ENCODE measurements around the gene SURF6. TPM values are rescaled to one million over a fixed set of nuclear protein-coding genes. Genes with fewer than 3 reads are reported as not detected.

SURF6 gene
- total RNA-seq, 1 experiment from 2014 or later: 16.1 TPM

DNA sequence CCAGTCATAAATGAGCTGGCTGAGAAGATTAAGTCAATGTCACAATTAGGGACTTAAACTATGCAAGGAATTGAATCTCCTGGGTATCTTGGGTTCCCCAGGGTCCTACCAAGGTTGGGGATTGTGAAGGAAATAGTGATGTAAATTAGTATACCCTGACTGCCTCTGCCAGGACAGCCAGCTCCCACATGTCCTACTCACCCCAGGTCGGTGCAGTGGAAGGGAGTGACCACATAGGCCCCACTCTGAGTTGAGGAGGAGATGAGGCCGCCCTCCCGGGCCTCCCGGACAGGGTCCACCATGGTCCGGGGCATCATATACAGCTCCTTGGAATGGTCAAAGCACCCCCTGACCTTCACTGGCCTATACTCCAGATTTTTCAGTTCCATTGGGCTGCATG lies 17.6 kb upstream of the SURF6 start:
- H3K36me3 ChIP-seq (ENCODE audit: control insufficient read depth, insufficient read depth, low read length): peaks cover 24% of the 10 kb centered on the region
- no peaks in the 10 kb centered on the region for H3K9me3 ChIP-seq (ENCODE audit: control insufficient read depth, insufficient read depth, low read depth, low read length)
- intact Hi-C loops (cut with micrococcal nuclease; ENCODE audit: unreplicated experiment) (loop anchor here (10.0 kb wide), 1 partner anchor 131 kb away; no protein-coding TSS in a partner anchor), in situ Hi-C loops (cut with HindIII; ENCODE audit: low pct_unique_long_range_greater_than_20kb, low sequenced_read_pairs) (no loop called here)
- H3K27ac ChIP-seq (ENCODE audit: low read length): no peak overlapping the region
- ChIA-PET POLR2A (no interaction called here), CTCF (no interaction called here)
- BruUV-seq (replicated peaks): no TSS peak
- peaks cover 24% of the 10 kb centered on the region for H3K4me1 ChIP-seq (ENCODE audit: control insufficient read depth, insufficient read depth, low read length)
- TF ChIP-seq, protein P1, sequence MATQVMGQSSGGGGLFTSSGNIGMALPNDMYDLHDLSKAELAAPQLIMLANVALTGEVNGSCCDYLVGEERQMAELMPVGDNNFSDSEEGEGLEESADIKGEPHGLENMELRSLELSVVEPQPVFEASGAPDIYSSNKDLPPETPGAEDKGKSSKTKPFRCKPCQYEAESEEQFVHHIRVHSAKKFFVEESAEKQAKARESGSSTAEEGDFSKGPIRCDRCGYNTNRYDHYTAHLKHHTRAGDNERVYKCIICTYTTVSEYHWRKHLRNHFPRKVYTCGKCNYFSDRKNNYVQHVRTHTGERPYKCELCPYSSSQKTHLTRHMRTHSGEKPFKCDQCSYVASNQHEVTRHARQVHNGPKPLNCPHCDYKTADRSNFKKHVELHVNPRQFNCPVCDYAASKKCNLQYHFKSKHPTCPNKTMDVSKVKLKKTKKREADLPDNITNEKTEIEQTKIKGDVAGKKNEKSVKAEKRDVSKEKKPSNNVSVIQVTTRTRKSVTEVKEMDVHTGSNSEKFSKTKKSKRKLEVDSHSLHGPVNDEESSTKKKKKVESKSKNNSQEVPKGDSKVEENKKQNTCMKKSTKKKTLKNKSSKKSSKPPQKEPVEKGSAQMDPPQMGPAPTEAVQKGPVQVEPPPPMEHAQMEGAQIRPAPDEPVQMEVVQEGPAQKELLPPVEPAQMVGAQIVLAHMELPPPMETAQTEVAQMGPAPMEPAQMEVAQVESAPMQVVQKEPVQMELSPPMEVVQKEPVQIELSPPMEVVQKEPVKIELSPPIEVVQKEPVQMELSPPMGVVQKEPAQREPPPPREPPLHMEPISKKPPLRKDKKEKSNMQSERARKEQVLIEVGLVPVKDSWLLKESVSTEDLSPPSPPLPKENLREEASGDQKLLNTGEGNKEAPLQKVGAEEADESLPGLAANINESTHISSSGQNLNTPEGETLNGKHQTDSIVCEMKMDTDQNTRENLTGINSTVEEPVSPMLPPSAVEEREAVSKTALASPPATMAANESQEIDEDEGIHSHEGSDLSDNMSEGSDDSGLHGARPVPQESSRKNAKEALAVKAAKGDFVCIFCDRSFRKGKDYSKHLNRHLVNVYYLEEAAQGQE (IDR thresholded peaks at IDR 0.05; ENCODE audit: insufficient read depth in 1 of 2, low read depth in 2 of 2, low read length in 1 of 2): no peak
- TF ChIP-seq POLR2AphosphoS5 (IDR thresholded peaks at IDR 0.05; ENCODE audit: low read depth, low read length): no peak; the same call in 1 of the 2 replicates
- TF ChIP-seq, protein P2, sequence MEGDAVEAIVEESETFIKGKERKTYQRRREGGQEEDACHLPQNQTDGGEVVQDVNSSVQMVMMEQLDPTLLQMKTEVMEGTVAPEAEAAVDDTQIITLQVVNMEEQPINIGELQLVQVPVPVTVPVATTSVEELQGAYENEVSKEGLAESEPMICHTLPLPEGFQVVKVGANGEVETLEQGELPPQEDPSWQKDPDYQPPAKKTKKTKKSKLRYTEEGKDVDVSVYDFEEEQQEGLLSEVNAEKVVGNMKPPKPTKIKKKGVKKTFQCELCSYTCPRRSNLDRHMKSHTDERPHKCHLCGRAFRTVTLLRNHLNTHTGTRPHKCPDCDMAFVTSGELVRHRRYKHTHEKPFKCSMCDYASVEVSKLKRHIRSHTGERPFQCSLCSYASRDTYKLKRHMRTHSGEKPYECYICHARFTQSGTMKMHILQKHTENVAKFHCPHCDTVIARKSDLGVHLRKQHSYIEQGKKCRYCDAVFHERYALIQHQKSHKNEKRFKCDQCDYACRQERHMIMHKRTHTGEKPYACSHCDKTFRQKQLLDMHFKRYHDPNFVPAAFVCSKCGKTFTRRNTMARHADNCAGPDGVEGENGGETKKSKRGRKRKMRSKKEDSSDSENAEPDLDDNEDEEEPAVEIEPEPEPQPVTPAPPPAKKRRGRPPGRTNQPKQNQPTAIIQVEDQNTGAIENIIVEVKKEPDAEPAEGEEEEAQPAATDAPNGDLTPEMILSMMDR (IDR thresholded peaks at IDR 0.05): no peak
- no peak for TF ChIP-seq TCF7L2 (IDR thresholded peaks at IDR 0.05; ENCODE audit: low read depth, low read length)
- no peaks in the 10 kb centered on the region for H3K27me3 ChIP-seq (ENCODE audit: control insufficient read depth, insufficient read depth, low read length)
- no peak for ATAC-seq
- no peak for DNase-seq (ENCODE audit: low read depth, low spot score)
- H3K4me3 ChIP-seq (ENCODE audit: low read depth in 2 of 2, low read length in 2 of 2): no peak overlapping the region

DNA sequence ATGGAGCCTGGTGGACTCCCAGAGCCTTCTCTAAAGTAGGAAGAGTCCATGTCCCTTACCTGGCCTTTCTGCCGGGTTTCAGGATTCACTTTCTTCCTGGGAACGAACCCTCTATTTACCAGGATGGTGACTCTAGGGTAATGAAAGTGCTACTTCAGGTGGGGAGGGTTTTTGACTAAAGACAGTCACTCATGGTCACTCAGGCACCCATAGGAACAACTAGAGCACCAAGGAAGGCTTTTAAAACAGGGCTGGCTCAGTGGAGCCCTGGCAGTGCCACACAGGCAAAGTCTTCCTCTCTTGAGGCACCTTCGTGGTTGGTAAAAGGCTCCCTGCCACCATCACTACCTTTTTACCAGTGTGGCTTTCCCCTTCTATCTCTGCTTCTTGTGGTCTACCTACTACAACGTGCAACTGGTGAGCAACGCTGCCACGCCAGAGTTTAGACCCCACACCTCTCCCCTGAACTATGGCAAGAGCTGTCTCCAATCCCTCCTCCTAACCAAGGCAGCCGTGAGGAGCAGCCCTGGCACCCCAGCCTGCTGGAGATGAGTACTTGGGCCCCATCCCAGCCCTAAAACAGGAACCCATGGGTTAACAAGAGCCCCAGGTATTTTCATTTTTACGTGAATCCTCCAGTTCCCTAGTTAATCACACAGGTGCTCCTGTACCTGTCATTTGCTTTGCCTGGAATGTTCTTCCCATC lies 16.8 kb upstream of the SURF6 start:
- Histone ChIP-seq H3K4me3 (ENCODE audit: low read depth in 2 of 2, low read length in 2 of 2) (no peak overlapping the region), H3K27ac (ENCODE audit: low read length) (no peak overlapping the region; the same call in 1 of the 2 replicates), H3K27me3 (ENCODE audit: control insufficient read depth, insufficient read depth, low read length) (no peaks in the 10 kb centered on the region), H3K36me3 (ENCODE audit: control insufficient read depth, insufficient read depth, low read length) (peaks cover 28% of the 10 kb centered on the region), H3K9me3 (ENCODE audit: control insufficient read depth, insufficient read depth, low read depth, low read length) (no peaks in the 10 kb centered on the region), H3K4me1 (ENCODE audit: control insufficient read depth, insufficient read depth, low read length) (peaks cover 22% of the 10 kb centered on the region)
- TF ChIP-seq, protein P2 (IDR thresholded peaks at IDR 0.05): no peak
- no peak; the same call in none of the 2 replicates for TF ChIP-seq POLR2AphosphoS5 (IDR thresholded peaks at IDR 0.05; ENCODE audit: low read depth, low read length)
- no peak for TF ChIP-seq SIN3A (IDR thresholded peaks at IDR 0.05; ENCODE audit: borderline replicate concordance, insufficient read depth, low read depth, low read length)
- TF ChIP-seq TCF7L2 (IDR thresholded peaks at IDR 0.05; ENCODE audit: low read depth, low read length): no peak
- TF ChIP-seq, protein P1 (IDR thresholded peaks at IDR 0.05; ENCODE audit: insufficient read depth in 1 of 2, low read depth in 2 of 2, low read length in 1 of 2): no peak
- DNase-seq (ENCODE audit: low read depth, low spot score): no peak
- in situ Hi-C loops (cut with HindIII; ENCODE audit: low pct_unique_long_range_greater_than_20kb, low sequenced_read_pairs) (no loop called here), intact Hi-C loops (cut with micrococcal nuclease; ENCODE audit: unreplicated experiment) (loop anchor here (10.0 kb wide), 1 partner anchor 132 kb away; no protein-coding TSS in a partner anchor)
- CTCF ChIA-PET: no interaction called here
- BruUV-seq (replicated peaks): no TSS peak
- no peak for ATAC-seq
- POLR2A ChIA-PET: no interaction called here
